ENCODE results near the gene SLC6A19.

SLC6A19 gene

DNA sequence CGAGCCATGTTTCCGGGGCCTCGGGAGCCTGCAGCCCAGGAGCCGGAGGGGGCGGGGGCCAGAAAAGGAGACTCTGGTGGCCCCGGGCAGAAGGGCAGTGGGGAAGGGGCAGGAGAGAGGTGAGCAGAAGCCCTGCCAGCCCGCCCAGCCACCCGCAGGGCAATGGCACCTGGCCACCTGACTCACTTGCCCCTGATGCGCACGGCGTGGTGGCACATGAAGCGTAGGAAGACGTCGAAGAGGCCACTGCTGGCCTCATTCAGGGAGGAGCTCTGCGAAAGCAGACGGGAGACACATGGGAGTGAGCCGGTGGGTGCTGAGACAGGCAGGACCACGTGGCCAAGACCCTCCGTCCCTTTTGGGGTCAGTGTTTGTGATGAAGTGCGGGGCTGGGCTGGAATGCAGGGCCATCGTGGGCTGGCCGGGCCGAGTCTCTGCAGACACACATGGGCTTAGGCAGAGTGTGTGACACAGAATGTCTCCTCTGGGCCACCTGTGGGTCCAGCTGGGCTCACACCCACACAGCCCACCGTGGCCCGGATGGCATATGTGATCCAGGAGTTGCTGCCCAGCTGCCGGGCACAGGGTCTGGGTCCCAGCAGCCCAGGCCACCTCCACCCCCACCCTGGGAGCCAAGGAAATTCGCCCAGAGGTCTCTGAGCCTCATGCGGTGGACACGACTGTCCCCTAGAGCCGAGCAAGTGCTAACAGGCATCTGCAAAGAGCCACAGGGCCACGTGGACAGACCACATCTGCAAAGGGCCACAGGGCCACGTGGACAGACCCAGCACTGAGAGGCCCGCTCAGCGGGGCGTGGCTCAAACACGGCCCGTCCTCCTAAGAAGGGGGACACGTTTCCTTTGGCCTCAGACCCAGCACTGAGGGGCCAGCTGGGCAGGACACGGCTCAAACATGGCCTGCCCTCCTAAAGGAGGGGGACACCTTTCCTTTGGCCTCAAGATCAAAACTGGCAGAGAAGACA lies 69.8 kb downstream of the SLC6A19 start:
- DNase-seq = no peak

- no peak for DNase-seq
Measured at GRCh38 chr5:1272201-1272600, 70.8 kb downstream of the SLC6A19 start.

DNA sequence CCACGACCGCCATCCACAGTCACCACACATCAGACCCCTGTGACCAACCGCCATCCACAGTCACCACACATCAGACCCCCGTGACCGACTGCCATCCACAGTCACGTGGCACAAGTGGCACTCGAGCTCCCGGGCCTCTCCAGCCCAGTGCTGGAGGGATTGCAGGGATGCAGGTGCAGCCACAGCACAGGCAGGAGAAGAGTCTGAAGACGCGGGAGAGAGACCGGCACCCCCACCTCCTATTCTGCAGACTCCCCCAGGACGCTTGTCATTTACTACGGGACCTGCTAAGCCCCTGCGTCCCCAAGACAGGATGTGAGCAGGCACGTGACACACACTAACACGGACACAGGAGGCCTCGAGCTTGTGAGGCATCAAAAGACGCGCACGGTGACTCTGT lies 72.3 kb downstream of the SLC6A19 start:
- no peak for DNase-seq

DNA sequence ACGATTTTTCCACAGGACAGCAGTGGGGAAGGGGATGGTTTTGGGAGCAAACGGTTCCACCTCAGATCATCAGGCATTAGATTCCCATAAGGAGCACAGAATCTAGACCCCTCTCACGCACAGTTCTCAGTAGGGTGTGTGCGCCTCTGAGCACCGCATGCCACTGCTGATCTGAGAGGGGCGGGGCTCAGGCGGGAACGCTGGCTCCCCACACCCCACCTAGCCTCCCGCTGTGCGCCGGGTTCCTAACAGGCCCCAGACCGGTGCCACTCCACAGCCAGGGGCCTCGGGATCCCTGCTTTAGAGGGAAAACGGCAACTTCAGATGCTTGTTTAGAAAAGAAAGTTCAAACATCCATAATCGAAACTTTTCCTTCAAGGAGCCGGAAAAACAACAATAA lies 73.1 kb downstream of the SLC6A19 start:
- no peak for DNase-seq

Measured in activated gamma-delta T cell (primary cell).